ENCODE results near the gene MAPK11.

The MAPK11 gene

GRCh38 chr22:50314081-50314454, 43.9 kb upstream of the MAPK11 start:
- Histone ChIP-seq H3K36me3 (ENCODE audit: insufficient read depth, low read length) (no peaks in the 10 kb centered on the region), H3K4me1 (ENCODE audit: insufficient read depth, low read length, poor library complexity, severe bottlenecking) (peaks cover 43% of the 10 kb centered on the region), H3K4me2 (ENCODE audit: low read depth, low read length, poor library complexity, severe bottlenecking) (peak overlapping the region; percentile 97), H3F3A (ENCODE audit: low read depth) (no peaks in the 10 kb centered on the region), H2AFZ (ENCODE audit: low read length) (peak overlapping the region; percentile 84), H3K4me3 (ENCODE audit: low read length, poor library complexity, severe bottlenecking) (peak overlapping the region; percentile 80), H3K9ac (ENCODE audit: low read depth, low read length, poor library complexity, severe bottlenecking) (peak overlapping the region; percentile 83), H3K27me3 (ENCODE audit: insufficient read depth, low read length, poor library complexity, severe bottlenecking) (no peaks in the 10 kb centered on the region), H3K79me2 (ENCODE audit: insufficient read depth, low read length) (peaks cover 5% of the 10 kb centered on the region; the same call in 1 of the 2 replicates), H3K9me3 (ENCODE audit: insufficient read depth, low read depth, low read length) (no peaks in the 10 kb centered on the region), H3K9me2 (replicated peaks; ENCODE audit: low read depth, low read length) (no peaks in the 10 kb centered on the region), H4K20me1 (ENCODE audit: insufficient read depth, low read length, poor library complexity, severe bottlenecking) (no peaks in the 10 kb centered on the region)
- no peak for TF ChIP-seq EZH2phosphoT487 (IDR thresholded peaks at IDR 0.05; ENCODE audit: borderline replicate concordance)
- TF ChIP-seq, protein P1, sequence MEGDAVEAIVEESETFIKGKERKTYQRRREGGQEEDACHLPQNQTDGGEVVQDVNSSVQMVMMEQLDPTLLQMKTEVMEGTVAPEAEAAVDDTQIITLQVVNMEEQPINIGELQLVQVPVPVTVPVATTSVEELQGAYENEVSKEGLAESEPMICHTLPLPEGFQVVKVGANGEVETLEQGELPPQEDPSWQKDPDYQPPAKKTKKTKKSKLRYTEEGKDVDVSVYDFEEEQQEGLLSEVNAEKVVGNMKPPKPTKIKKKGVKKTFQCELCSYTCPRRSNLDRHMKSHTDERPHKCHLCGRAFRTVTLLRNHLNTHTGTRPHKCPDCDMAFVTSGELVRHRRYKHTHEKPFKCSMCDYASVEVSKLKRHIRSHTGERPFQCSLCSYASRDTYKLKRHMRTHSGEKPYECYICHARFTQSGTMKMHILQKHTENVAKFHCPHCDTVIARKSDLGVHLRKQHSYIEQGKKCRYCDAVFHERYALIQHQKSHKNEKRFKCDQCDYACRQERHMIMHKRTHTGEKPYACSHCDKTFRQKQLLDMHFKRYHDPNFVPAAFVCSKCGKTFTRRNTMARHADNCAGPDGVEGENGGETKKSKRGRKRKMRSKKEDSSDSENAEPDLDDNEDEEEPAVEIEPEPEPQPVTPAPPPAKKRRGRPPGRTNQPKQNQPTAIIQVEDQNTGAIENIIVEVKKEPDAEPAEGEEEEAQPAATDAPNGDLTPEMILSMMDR (conservative IDR thresholded peaks at IDR 0.05; ENCODE audit: low read length) = no peak

GRCh38 chr22:50313600-50313999, 43.4 kb upstream of the MAPK11 start:
- Histone ChIP-seq H3F3A (ENCODE audit: low read depth) (no peaks in the 10 kb centered on the region), H3K4me1 (ENCODE audit: insufficient read depth, low read length, poor library complexity, severe bottlenecking) (peaks cover 47% of the 10 kb centered on the region), H3K4me2 (ENCODE audit: low read depth, low read length, poor library complexity, severe bottlenecking) (peak overlapping the region; percentile 97), H3K27me3 (ENCODE audit: insufficient read depth, low read length, poor library complexity, severe bottlenecking) (no peaks in the 10 kb centered on the region), H3K9me3 (ENCODE audit: insufficient read depth, low read depth, low read length) (no peaks in the 10 kb centered on the region), H3K4me3 (ENCODE audit: low read length, poor library complexity, severe bottlenecking) (peak overlapping the region; percentile 80), H2AFZ (ENCODE audit: low read length) (no peak overlapping the region), H3K79me2 (ENCODE audit: insufficient read depth, low read length) (peaks cover 5% of the 10 kb centered on the region; the same call in 1 of the 2 replicates), H3K9ac (ENCODE audit: low read depth, low read length, poor library complexity, severe bottlenecking) (peak overlapping the region; percentile 83), H4K20me1 (ENCODE audit: insufficient read depth, low read length, poor library complexity, severe bottlenecking) (no peaks in the 10 kb centered on the region), H3K9me2 (replicated peaks; ENCODE audit: low read depth, low read length) (no peaks in the 10 kb centered on the region), H3K36me3 (ENCODE audit: insufficient read depth, low read length) (no peaks in the 10 kb centered on the region)
- no peak for TF ChIP-seq EZH2phosphoT487 (IDR thresholded peaks at IDR 0.05; ENCODE audit: borderline replicate concordance)

DNA sequence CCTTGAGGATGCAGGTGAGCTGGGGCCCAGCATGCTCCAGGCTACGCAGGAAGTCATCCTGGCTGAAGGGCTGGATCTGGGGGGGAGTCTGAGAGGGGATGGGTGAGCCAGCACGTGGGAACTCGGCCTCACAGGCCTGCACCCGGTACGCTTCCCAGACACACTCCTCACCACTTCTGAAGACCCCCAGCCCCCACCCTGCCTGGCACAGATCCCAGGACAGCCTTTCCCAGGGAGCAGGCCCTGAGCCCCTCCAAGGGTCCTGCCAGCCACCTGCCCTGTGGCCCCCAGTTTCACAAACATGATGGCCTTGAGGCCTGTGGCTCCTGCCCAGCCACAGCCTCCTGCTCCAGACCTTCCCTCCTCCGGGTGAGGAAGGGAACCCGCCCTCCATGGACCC, 42.8 kb upstream of the MAPK11 start:
- no peak overlapping the region for H3K9ac ChIP-seq (ENCODE audit: low read depth, low read length, poor library complexity, severe bottlenecking)
- H3K4me1 ChIP-seq (ENCODE audit: insufficient read depth, low read length, poor library complexity, severe bottlenecking) = peaks cover 53% of the 10 kb centered on the region
- TF ChIP-seq, protein P1 (conservative IDR thresholded peaks at IDR 0.05; ENCODE audit: low read length) = no peak
- no peak for TF ChIP-seq EZH2phosphoT487 (IDR thresholded peaks at IDR 0.05; ENCODE audit: borderline replicate concordance)
- H3K9me2 ChIP-seq (replicated peaks; ENCODE audit: low read depth, low read length) = no peaks in the 10 kb centered on the region
- H3K79me2 ChIP-seq (ENCODE audit: insufficient read depth, low read length) = peaks cover 5% of the 10 kb centered on the region; the same call in 1 of the 2 replicates
- 0 out of 2 replicates have a peak, but pooled peaks cover 5% of the 10 kb centered on the region for H3F3A ChIP-seq (ENCODE audit: low read depth)
- no peaks in the 10 kb centered on the region for H3K9me3 ChIP-seq (ENCODE audit: insufficient read depth, low read depth, low read length)
- no peak overlapping the region for H3K4me2 ChIP-seq (ENCODE audit: low read depth, low read length, poor library complexity, severe bottlenecking)
- no peaks in the 10 kb centered on the region for H4K20me1 ChIP-seq (ENCODE audit: insufficient read depth, low read length, poor library complexity, severe bottlenecking)
- H3K36me3 ChIP-seq (ENCODE audit: insufficient read depth, low read length) = no peaks in the 10 kb centered on the region
- no peaks in the 10 kb centered on the region for H3K27me3 ChIP-seq (ENCODE audit: insufficient read depth, low read length, poor library complexity, severe bottlenecking)
- no peak overlapping the region for H2AFZ ChIP-seq (ENCODE audit: low read length)
- H3K4me3 ChIP-seq (ENCODE audit: low read length, poor library complexity, severe bottlenecking) = no peak overlapping the region

DNA sequence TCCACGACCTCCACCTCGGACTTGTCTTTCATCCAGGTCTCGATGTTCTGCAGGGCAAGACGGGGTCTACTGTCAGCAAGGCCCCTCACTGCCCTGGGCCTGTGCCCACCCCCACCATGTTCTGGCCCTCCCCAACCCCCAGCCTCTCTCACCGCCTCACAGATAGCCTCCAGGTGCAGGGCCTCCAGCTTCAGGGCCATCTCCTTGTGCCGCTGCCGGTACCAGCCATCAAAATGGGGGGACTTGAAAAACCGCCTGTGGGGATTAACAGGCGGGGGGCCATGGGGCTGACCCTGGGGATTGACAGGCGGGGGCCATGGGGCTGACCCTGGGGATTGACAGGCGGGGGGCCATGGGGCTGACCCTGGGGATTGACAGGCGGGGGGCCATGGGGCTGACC, 42.2 kb upstream of the MAPK11 start:
- Histone ChIP-seq H3K4me2 (ENCODE audit: low read depth, low read length, poor library complexity, severe bottlenecking) (no peak overlapping the region), H3K36me3 (ENCODE audit: insufficient read depth, low read length) (no peaks in the 10 kb centered on the region), H2AFZ (ENCODE audit: low read length) (no peak overlapping the region), H3K9me3 (ENCODE audit: insufficient read depth, low read depth, low read length) (no peaks in the 10 kb centered on the region), H3K4me3 (ENCODE audit: low read length, poor library complexity, severe bottlenecking) (no peak overlapping the region), H3K27me3 (ENCODE audit: insufficient read depth, low read length, poor library complexity, severe bottlenecking) (no peaks in the 10 kb centered on the region), H4K20me1 (ENCODE audit: insufficient read depth, low read length, poor library complexity, severe bottlenecking) (no peaks in the 10 kb centered on the region), H3F3A (ENCODE audit: low read depth) (0 out of 2 replicates have a peak, but pooled peaks cover 5% of the 10 kb centered on the region), H3K9ac (ENCODE audit: low read depth, low read length, poor library complexity, severe bottlenecking) (no peak overlapping the region), H3K79me2 (ENCODE audit: insufficient read depth, low read length) (peaks cover 5% of the 10 kb centered on the region; the same call in 1 of the 2 replicates), H3K9me2 (replicated peaks; ENCODE audit: low read depth, low read length) (no peaks in the 10 kb centered on the region), H3K4me1 (ENCODE audit: insufficient read depth, low read length, poor library complexity, severe bottlenecking) (peaks cover 56% of the 10 kb centered on the region)
- TF ChIP-seq EZH2phosphoT487 (IDR thresholded peaks at IDR 0.05; ENCODE audit: borderline replicate concordance) = no peak
- TF ChIP-seq, protein P1 (conservative IDR thresholded peaks at IDR 0.05; ENCODE audit: low read length) = no peak
